ENCODE data around the gene CSTPP1. TPM values are rescaled to one million over a fixed set of nuclear protein-coding genes. Genes with fewer than 3 reads are reported as not detected.
A peak's percentile ranks its signal among the peaks of the same experiment; 100 is the strongest.

CSTPP1 gene
- total and polyA plus RNA-seq, 2 of the 8 experiments (the other 6 are each of a cell fraction or from before 2014, with no cell fraction given), result 24.2 to 28.7 TPM

DNA sequence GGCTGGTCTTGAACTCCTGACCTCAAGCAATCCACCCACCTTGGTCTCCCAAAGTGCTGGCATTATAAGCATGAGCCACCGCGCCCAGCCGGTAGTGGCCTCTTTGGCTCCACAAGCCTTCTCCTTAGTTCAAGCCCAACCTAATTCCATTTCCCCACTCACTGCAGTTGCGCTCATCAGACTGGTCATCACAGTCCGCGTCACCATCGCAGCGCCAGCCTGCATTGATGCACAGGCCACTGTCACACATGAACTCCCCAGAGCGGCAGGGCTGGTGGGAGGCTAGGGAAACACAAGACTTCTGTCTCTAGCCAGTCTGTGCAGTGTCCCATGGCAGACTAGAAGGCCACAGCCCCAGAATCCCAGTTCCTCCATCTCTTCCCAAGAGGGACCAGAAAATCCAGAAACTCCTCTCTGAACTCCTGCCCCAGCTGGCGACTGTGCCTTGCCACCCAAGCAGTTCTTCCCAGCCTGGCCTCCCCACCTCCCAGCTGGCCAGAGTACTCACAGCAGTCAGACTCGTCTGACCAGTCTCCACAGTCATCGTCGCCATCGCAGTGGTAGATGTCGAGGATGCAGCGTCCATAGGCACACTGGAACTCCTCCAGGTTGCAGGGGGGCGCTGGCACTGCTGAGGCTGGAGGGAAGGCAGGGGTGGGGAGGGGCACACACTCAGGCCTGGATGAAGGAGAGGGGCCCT, 38.0 kb upstream of the CSTPP1 start:
- no peak overlapping the region for H4K5ac ChIP-seq (ENCODE audit: insufficient read length, low read depth, low read length)
- no peak overlapping the region for H2BK120ac ChIP-seq (replicated peaks; ENCODE audit: low read depth, low read length)
- no peak overlapping the region for H2AFZ ChIP-seq (ENCODE audit: low read length)
- H4K8ac ChIP-seq (ENCODE audit: extremely low read depth, insufficient read depth, low read length), result peak overlapping the region; percentile 71
- H3K27me3 ChIP-seq (replicated peaks in 1 of 4; ENCODE audit: control insufficient read depth in 3 of 4, extremely low read depth in 1 of 4, insufficient read depth in 3 of 4, low read length in 3 of 4), result no peaks in the 10 kb centered on the region
- no peak overlapping the region for H3K4me2 ChIP-seq (ENCODE audit: insufficient read depth in 1 of 2, low read depth in 2 of 2, low read length in 2 of 2)
- no peak overlapping the region for H3K4me3 ChIP-seq (ENCODE audit: extremely low read depth in 1 of 4, insufficient read depth in 2 of 4, low read depth in 3 of 4, low read length in 4 of 4)
- H4K20me1 ChIP-seq (replicated peaks in 1 of 2; ENCODE audit: control insufficient read depth in 1 of 2, insufficient read depth in 2 of 2, low read length in 2 of 2), result peaks cover 0 to 6% of the 10 kb centered on the region in 2 experiments
- H3K14ac ChIP-seq (ENCODE audit: insufficient read length), result no peak overlapping the region
- no peak overlapping the region for H2AK5ac ChIP-seq (ENCODE audit: low read depth, low read length)
- ChIA-PET POLR2A (ENCODE audit: partially characterized antibody) (interaction anchor here (0.6 kb wide), 1 partner anchor 276 kb away, joined by 3 read pairs; no protein-coding TSS in a partner anchor), CTCF (ENCODE audit: partially characterized antibody) (interaction anchor here (1.0 to 1.8 kb wide), 3 partner anchors 12 to 262 kb away, joined by 3 to 6 read pairs (median 3); no protein-coding TSS in a partner anchor)
- no peak overlapping the region for H3K27ac ChIP-seq (ENCODE audit: low read depth, low read length)
- H2BK12ac ChIP-seq (ENCODE audit: low read depth, low read length), result no peak overlapping the region; the same call in 1 of the 2 replicates
- H3K9me3 ChIP-seq (ENCODE audit: insufficient read depth in 2 of 2, low read depth in 1 of 2, low read length in 1 of 2), result peaks cover 4 to 8% of the 10 kb centered on the region in 2 experiments; a peak in 2 of 4 replicates
- no peak overlapping the region for H3K18ac ChIP-seq (ENCODE audit: extremely low read depth, low read length)
- H2BK20ac ChIP-seq (ENCODE audit: low read length), result no peak overlapping the region
- H3K79me2 ChIP-seq (ENCODE audit: control insufficient read depth in 1 of 2, insufficient read depth in 2 of 2, low read length in 2 of 2), result no peaks in the 10 kb centered on the region
- H3K23me2 ChIP-seq (ENCODE audit: low read depth, low read length), result no peaks in the 10 kb centered on the region
- 95% methylated on average over 17 of the region's 17 CpGs; no CpG with 5 or more reads in 1 of the 2 experiments for WGBS, 2 experiments (ENCODE audit: extremely low coverage in 1 of 2, insufficient coverage in 1 of 2, insufficient read length in 1 of 2, insufficient replicate concordance in 2 of 2, low coverage in 1 of 2, low lambda C conversion rate in 2 of 2, missing lambda C conversion rate in 1 of 2)
- DNase-seq (ENCODE audit: low read depth in 1 of 2, low spot score in 2 of 2) (no peak), FAIRE-seq (no peak)
- H2BK15ac ChIP-seq (ENCODE audit: low read length), result no peak overlapping the region
- H3K23ac ChIP-seq (ENCODE audit: insufficient read length), result no peak overlapping the region
- H3K36me3 ChIP-seq (ENCODE audit: control insufficient read depth in 2 of 4, insufficient read depth in 4 of 4, low read length in 3 of 4), result peaks cover 2 to 19% (median 15%) of the 10 kb centered on the region in 4 experiments; a peak in 7 of 8 replicates
- no peak overlapping the region for H2BK5ac ChIP-seq (ENCODE audit: low read depth, low read length)
- H3K4ac ChIP-seq (replicated peaks; ENCODE audit: insufficient read length, low read depth, low read length), result no peak overlapping the region
- H3K9ac ChIP-seq (replicated peaks in 1 of 4; ENCODE audit: extremely low read depth in 1 of 4, low read depth in 3 of 4, low read length in 3 of 4), result no peak overlapping the region
- no peak overlapping the region for H3K56ac ChIP-seq (replicated peaks; ENCODE audit: insufficient read length, low read depth, low read length)
- peaks cover 0 to 2% (median 2%) of the 10 kb centered on the region in 4 experiments; a peak in 5 of 7 replicates for H3K4me1 ChIP-seq (replicated peaks in 1 of 4; ENCODE audit: control insufficient read depth in 3 of 4, insufficient read depth in 4 of 4, low read length in 3 of 4)
- no peak for TF ChIP-seq CBX8 (IDR thresholded peaks at IDR 0.05; ENCODE audit: borderline replicate concordance, low read depth, low read length)
- TF ChIP-seq TAF1 (IDR thresholded peaks at IDR 0.05; ENCODE audit: low read depth, low read length), result no peak
- TF ChIP-seq TCF12 (IDR thresholded peaks at IDR 0.05; ENCODE audit: low read depth, low read length), result no peak
- H3K79me1 ChIP-seq (ENCODE audit: low read depth, low read length), result 0 out of 2 replicates have a peak, but pooled peaks cover 3% of the 10 kb centered on the region
- H4K91ac ChIP-seq (replicated peaks; ENCODE audit: insufficient read length, low read length), result no peak overlapping the region
